Measurements from ENCODE around the gene C17orf75. TPM values are rescaled to one million over a fixed set of nuclear protein-coding genes. Genes with fewer than 3 reads are reported as not detected.
"Not testable (repeated sequence)": the region's sequence is repeated elsewhere in the genome, so short reads cannot be mapped to it uniquely, and the experiment has no call there.

Gene C17orf75, protein sequence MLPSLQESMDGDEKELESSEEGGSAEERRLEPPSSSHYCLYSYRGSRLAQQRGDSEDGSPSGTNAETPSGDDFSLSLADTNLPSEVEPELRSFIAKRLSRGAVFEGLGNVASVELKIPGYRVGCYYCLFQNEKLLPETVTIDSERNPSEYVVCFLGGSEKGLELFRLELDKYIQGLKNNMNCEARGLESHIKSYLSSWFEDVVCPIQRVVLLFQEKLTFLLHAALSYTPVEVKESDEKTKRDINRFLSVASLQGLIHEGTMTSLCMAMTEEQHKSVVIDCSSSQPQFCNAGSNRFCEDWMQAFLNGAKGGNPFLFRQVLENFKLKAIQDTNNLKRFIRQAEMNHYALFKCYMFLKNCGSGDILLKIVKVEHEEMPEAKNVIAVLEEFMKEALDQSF
- total RNA-seq = 32.2 and 33.5 TPM in 2 replicates

DNA sequence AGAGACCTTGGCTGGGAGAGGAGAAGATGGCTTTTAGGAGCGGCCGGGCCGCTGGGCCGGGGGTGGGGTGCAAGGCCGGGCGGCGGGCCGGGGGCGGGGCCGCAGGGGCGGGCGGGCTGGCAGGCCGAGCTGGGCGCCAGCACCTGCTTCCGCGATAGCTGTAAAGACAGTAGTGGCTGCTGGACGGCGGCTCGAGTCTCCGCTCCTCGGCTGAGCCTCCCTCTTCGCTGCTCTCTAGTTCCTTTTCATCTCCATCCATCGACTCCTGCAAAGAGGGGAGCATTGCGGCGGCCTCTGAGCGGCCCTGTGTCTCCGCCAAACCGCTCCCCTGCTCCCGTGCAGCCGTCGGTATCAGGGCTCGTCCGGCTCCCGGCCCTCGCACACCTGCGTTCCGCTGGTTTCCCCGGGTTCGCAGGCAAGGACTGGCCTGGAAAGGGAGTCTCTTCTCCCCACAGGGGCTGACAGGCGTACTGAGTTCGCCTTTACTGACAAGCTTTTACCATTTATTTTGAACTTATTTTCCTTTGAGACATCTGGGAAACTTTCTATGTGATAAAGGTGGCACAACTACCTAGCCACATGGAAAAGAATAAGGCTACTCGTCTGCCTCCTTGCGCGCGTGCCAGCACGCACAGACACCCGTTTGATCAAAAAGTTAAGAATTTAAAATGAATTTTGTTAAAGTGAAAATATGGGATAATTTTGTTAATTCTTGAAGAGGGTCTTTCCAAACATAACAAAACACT, at the start of gene C17orf75:
C17orf75 (minus strand) TSS at position 317 of the 746 bp plus-strand sequence; CDS start at position 283, 34 bp downstream.
- Mint-ChIP-seq H3K4me3 (peak within 1 kb of the TSS; percentile 93), H3K27me3 (no peaks in the 10 kb centered on the region), H3K9me3 (no peaks in the 10 kb centered on the region), H3K36me3 (ENCODE audit: low read depth) (peaks cover 21% of the 10 kb centered on the region), H3K27ac (peak within 1 kb of the TSS; percentile 97), H3K4me1 (peaks cover 21% of the 10 kb centered on the region)
- intact Hi-C loops (cut with micrococcal nuclease) = loop anchor here (1.0 kb wide), 1 partner anchor 8 kb away; the partner anchor contains the start of gene ZNF207
- DNase-seq = peak; percentile 94

DNA sequence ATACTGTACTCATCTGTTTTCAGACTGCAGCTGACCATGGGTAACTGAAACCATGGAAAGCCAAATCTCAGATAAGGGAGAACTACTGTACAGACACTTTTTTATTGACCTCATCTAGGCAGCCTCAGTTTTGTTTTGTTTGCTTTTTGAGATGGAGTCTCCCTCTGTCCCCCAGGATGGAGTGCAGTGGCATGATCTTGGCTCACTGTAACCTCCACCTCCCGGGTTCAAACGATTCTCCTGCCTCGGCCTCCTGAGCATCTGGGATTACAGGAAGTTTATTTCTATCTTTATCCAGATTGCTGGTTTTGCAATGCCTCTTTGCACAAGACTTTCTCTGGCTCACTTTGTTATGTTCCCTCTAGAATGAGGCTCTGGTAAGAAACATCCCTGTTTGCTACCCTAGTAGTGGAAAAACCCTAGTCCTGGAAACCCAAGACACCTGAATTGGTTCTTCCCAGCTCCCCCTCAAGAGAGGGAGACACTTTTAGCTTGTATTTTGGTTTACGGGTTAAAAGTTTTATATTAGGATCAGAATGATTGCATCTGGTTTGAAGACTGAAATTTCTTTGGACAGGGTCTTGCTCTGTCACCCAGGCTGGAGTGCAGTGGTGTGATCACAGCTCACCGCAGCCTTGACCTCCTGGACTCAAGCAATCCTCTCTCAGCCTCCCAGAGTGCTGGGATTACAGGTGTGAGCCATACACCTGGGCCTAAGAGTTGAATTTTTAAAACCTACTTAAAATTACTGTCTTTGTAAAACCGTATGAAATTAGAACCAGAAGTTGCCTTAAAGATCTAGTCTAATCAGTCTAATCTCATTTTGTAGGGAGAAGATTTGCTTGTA, 46.9 kb upstream of the C17orf75 start:
- Mint-ChIP-seq H3K27me3 (no peaks in the 10 kb centered on the region), H3K36me3 (ENCODE audit: low read depth) (peaks cover 21% of the 10 kb centered on the region), H3K9me3 (no peaks in the 10 kb centered on the region), H3K4me1 (no peaks in the 10 kb centered on the region), H3K4me3 (no peak overlapping the region), H3K27ac (no peak overlapping the region)
- intact Hi-C loops (cut with micrococcal nuclease) = no loop called here
- DNase-seq = no peak

DNA sequence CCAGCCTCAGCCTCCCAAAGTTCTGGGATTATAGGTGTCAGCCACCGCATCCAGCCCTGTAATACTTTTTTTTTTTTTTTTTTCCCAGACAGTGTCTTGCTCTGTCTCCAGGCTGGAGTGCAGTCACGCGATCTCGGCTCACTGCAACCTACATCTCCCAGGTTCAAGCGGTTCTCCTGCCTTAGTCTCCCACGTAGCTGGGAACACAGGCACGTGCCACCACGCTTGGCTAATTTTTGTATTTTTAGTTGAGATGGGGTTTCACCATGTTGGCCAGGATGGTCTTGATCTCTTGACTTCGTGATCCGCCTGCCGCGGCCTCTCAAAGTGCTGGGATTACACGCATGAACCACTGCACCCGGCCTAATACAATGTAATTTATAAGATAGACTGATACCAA, 46.2 kb upstream of the C17orf75 start:
- H3K36me3 Mint-ChIP-seq (ENCODE audit: low read depth) = peaks cover 21% of the 10 kb centered on the region
- intact Hi-C loops (cut with micrococcal nuclease); H3K4me1 Mint-ChIP-seq; H3K27ac Mint-ChIP-seq; DNase-seq; H3K9me3 Mint-ChIP-seq; H3K4me3 Mint-ChIP-seq; H3K27me3 Mint-ChIP-seq: not testable (repeated sequence)

DNA sequence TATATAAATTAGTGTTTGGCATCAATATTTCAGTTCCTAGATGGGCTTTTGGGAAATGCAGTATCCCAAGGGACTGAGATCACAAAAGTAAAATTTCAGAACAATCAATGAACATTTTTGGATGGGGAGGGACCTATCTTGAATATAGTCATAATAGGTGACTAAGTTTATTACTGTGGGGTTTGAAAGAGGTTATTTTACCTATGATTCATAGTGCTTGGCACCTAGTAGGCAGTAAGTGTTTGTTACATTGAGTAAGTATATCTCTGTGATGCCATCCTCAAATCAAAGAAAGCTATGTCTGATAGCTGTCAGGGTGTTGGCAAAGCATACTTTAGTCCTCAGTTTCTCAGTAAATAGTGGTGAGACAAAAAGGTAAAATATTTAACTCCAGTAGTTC, 44.9 kb upstream of the C17orf75 start:
- Mint-ChIP-seq H3K4me3 (no peak overlapping the region), H3K36me3 (ENCODE audit: low read depth) (peaks cover 32% of the 10 kb centered on the region), H3K9me3 (no peaks in the 10 kb centered on the region), H3K27ac (no peak overlapping the region), H3K4me1 (peaks cover 2% of the 10 kb centered on the region), H3K27me3 (no peaks in the 10 kb centered on the region)
- intact Hi-C loops (cut with micrococcal nuclease) = no loop called here
- DNase-seq = no peak

DNA sequence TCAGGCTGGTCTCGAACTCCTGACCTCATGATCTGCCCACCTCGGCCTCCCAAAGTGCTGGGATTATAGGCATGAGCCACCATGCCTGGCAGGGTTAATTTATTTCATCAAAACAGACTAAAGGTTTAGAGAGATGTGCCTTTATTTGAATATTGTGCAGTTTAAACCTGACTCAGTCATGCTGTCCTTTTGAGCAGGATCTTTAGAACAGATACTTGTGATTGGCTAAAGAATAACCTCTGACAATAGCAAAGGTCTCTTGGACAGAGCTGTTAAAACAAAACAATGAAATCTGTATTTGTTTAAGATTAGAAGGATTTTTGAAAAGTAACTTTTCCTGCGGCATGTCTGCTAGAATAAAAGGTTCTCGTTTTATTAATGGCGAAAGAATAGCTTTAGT, 44.0 kb upstream of the C17orf75 start:
- peaks cover 34% of the 10 kb centered on the region for H3K36me3 Mint-ChIP-seq (ENCODE audit: low read depth)
- H3K4me3 Mint-ChIP-seq = no peak overlapping the region
- peaks cover 2% of the 10 kb centered on the region for H3K4me1 Mint-ChIP-seq
- no peak for DNase-seq
- H3K9me3 Mint-ChIP-seq = no peaks in the 10 kb centered on the region
- H3K27me3 Mint-ChIP-seq = no peaks in the 10 kb centered on the region
- H3K27ac Mint-ChIP-seq = no peak overlapping the region
- intact Hi-C loops (cut with micrococcal nuclease) = no loop called here

DNA sequence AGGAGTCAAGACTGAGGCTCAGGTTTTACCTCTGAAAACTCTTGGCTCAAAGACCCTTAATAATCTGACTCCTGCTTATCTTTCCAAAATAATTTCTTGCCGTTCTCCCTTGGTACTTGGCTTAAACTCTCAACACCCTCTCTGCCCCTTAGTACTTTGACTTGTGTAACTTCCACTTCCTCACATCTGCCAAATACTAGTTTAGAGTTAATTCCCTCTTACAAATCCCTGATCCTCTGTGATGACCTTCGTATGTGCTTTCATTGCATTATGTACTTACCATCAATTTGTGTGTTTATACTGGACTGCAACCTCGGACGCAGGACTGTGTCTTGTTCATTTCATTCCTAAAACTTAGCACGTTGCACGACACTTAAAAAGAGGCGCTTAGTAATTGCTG, 43.1 kb upstream of the C17orf75 start:
- Mint-ChIP-seq H3K27me3 (no peaks in the 10 kb centered on the region), H3K9me3 (no peaks in the 10 kb centered on the region), H3K27ac (no peak overlapping the region), H3K4me3 (no peak overlapping the region), H3K36me3 (ENCODE audit: low read depth) (peaks cover 42% of the 10 kb centered on the region), H3K4me1 (peaks cover 2% of the 10 kb centered on the region)
- no peak for DNase-seq
- intact Hi-C loops (cut with micrococcal nuclease) = no loop called here

DNA sequence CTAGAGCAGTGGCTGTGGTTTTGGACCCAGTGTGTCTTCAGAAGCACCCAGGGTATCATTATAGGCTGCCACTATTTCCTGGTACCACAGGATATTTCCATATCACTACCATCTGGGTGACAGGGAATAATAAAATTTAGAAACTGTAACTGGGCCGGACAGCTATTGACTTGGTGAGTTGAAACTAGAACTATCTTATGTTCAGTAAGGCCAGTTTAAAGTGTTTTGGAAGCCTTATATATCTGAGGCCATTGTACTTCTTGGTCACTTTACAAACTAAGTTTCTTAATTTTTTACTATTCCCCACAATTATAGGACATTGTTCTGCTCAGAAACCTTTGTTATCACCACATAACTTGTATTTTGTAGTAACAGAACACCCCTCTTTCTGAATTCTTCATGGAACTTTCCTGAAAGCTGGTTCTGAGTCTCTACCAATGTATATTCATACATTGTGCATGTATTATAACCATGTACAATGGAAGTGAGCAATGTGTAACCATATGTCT, 42.0 kb upstream of the C17orf75 start:
- Mint-ChIP-seq H3K4me1 (peaks cover 2% of the 10 kb centered on the region), H3K27me3 (no peaks in the 10 kb centered on the region), H3K4me3 (no peak overlapping the region), H3K36me3 (ENCODE audit: low read depth) (peaks cover 44% of the 10 kb centered on the region), H3K27ac (no peak overlapping the region), H3K9me3 (no peaks in the 10 kb centered on the region)
- intact Hi-C loops (cut with micrococcal nuclease) = no loop called here
- DNase-seq = no peak

DNA sequence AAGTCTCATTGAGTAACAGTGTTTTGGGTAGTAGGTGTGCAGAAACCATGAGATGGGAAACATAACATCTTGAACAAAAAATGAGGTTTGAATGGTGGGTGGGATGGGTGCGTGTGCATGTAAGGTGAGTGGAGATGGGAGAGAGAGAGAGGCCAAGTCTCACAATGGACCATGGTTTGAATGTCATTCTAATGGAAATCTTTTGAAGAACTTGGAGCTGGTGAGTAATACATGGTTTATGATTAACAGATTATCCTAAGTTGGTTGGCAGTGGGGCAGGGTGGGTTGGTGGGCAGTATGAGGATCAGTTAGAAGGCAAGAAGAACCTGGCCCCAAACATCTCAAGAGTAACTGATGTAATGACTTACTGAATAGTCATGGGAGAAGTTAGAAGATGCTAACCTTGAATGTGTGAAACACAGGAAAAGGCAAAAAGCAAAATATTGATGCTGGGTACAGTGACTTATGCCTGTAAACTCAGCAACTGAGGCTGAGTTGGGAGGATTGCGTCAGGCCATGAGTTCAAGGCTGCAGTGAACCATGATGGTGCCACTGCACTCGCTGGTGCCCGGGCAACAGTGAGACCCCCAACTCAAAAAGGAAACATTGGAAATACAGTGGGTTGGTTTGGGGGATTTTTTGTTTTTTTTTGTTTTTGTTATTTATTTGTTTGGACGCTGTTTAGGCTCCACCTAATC, 40.7 kb upstream of the C17orf75 start:
- no peak for DNase-seq
- no peaks in the 10 kb centered on the region for H3K9me3 Mint-ChIP-seq
- H3K4me1 Mint-ChIP-seq = peaks cover 4% of the 10 kb centered on the region
- H3K4me3 Mint-ChIP-seq = no peak overlapping the region
- peak overlapping the region; percentile 22 for H3K27ac Mint-ChIP-seq
- intact Hi-C loops (cut with micrococcal nuclease) = no loop called here
- peaks cover 52% of the 10 kb centered on the region for H3K36me3 Mint-ChIP-seq (ENCODE audit: low read depth)
- H3K27me3 Mint-ChIP-seq = no peaks in the 10 kb centered on the region

DNA sequence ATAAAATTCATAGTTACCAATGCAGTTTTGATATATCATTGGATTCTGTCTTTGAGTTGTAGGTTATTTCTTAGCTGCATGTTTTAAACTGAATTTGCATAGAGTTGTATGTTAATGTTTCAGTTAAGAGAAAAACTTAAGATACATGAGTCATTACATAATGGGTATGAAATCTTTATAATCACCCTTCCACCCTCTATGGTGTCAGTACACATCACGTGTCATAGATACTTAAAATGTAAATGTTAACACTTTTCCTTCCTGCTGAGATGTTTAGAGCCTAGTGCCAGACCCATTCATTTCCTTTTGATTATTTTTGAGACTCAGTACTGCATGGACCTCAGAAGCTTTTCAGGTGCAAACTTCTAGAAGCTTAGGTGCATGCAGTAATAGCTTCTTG, 28.5 kb upstream of the C17orf75 start:
- peak overlapping the region; percentile 43 for H3K27ac Mint-ChIP-seq
- no peaks in the 10 kb centered on the region for H3K9me3 Mint-ChIP-seq
- H3K4me1 Mint-ChIP-seq = peaks cover 18% of the 10 kb centered on the region
- H3K4me3 Mint-ChIP-seq = no peak overlapping the region
- peak; percentile 22 for DNase-seq
- intact Hi-C loops (cut with micrococcal nuclease) = no loop called here
- H3K27me3 Mint-ChIP-seq = no peaks in the 10 kb centered on the region
- H3K36me3 Mint-ChIP-seq (ENCODE audit: low read depth) = peaks cover 65% of the 10 kb centered on the region

DNA sequence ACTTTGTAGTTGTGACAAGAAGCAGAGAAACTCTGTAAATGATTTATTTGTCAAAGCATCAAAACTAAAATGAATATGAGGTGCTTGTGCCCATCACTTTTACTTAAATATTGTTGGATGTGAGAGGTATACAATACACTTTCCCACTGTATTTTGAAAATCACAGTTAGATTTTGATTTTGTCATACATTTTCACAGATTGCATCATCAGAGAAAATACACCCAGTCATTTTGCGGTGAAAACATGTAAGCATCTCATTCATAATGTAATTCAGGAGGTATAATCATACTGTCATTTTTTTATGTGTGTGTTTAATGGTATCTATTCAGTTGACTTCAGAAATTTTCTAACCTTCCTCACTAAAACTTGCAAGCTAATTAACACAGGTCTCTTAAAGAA, 19.3 kb upstream of the C17orf75 start:
- H3K27ac Mint-ChIP-seq = no peak overlapping the region
- DNase-seq = no peak
- intact Hi-C loops (cut with micrococcal nuclease) = no loop called here
- H3K4me3 Mint-ChIP-seq = no peak overlapping the region
- H3K4me1 Mint-ChIP-seq = peaks cover 26% of the 10 kb centered on the region
- H3K27me3 Mint-ChIP-seq = no peaks in the 10 kb centered on the region
- H3K36me3 Mint-ChIP-seq (ENCODE audit: low read depth) = peaks cover 66% of the 10 kb centered on the region
- H3K9me3 Mint-ChIP-seq = no peaks in the 10 kb centered on the region

DNA sequence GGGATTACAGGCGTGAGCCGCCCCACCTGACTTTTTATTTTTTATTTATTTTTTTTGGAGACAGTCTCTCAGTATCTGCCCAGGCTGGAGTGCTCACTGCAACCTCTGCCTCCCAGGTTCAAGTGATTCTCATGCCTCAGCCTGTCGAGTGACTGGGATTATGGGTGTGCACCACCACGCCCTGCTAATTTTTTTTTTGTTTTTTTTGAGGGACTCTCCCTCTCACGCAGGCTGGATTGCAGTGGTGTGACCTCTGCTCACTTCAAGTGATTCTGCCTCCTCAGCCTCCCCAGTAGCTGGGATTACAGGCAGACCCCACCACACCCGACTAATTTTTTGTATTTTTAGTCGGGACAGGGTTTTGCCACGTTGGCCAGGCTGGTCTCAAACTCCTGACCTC, 15.6 kb upstream of the C17orf75 start:
- peaks cover 66% of the 10 kb centered on the region for H3K36me3 Mint-ChIP-seq (ENCODE audit: low read depth)
- no peak overlapping the region for H3K27ac Mint-ChIP-seq
- intact Hi-C loops (cut with micrococcal nuclease) = loop anchor here (10.0 kb wide), 1 partner anchor 353 kb away; the partner anchor contains the start of gene LRRC37B
- no peaks in the 10 kb centered on the region for H3K9me3 Mint-ChIP-seq
- H3K4me3 Mint-ChIP-seq = no peak overlapping the region
- peak; percentile 50 for DNase-seq
- no peaks in the 10 kb centered on the region for H3K27me3 Mint-ChIP-seq
- peaks cover 41% of the 10 kb centered on the region for H3K4me1 Mint-ChIP-seq

DNA sequence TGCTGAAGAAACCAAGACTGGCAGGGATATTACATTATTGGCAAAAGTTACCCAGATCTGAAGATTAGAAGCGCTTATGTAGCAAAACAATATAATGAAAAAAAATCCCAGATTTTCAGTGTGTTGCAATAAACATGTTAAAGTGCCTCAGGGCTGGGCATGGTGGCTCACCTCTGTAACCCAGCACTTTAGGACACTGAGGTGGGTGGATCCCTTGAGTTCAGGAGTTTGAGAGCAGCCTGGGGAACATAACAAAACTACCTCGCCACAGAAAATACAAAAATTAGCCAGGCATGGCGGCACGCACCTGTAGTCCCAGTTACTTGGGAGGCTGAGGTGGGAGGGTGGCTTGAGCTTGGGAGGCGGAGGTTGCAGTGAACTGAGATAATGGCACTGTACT, 14.8 kb upstream of the C17orf75 start:
- no peaks in the 10 kb centered on the region for H3K27me3 Mint-ChIP-seq
- no peak overlapping the region for H3K27ac Mint-ChIP-seq
- DNase-seq = peak; percentile 52
- intact Hi-C loops (cut with micrococcal nuclease) = loop anchor here (10.0 kb wide), 1 partner anchor 352 kb away; the partner anchor contains the start of gene LRRC37B
- peaks cover 37% of the 10 kb centered on the region for H3K4me1 Mint-ChIP-seq
- no peaks in the 10 kb centered on the region for H3K9me3 Mint-ChIP-seq
- peak overlapping the region; percentile 7 for H3K4me3 Mint-ChIP-seq
- peaks cover 67% of the 10 kb centered on the region for H3K36me3 Mint-ChIP-seq (ENCODE audit: low read depth)

DNA sequence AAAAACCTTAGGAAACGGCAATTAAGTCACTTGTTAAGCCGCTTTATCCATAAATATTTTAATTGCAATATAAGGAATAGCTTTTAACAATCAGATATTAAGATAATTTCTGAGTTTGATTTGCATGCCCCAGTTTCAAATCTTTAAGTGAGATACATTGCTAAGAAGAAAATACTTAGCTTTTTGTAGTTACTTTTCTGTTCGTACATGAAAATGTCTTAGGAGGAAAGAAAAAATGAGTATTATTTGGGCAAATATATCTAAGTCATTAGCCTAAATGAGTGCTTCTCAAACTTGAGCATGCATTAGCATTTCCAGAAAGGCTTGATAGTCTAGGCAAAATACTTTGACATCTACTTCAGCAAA, 14.4 kb upstream of the C17orf75 start:
- no peak overlapping the region for H3K4me3 Mint-ChIP-seq
- DNase-seq = no peak
- H3K36me3 Mint-ChIP-seq (ENCODE audit: low read depth) = peaks cover 68% of the 10 kb centered on the region
- H3K27me3 Mint-ChIP-seq = no peaks in the 10 kb centered on the region
- H3K9me3 Mint-ChIP-seq = no peaks in the 10 kb centered on the region
- intact Hi-C loops (cut with micrococcal nuclease) = loop anchor here (10.0 kb wide), 1 partner anchor 352 kb away; the partner anchor contains the start of gene LRRC37B
- no peak overlapping the region for H3K27ac Mint-ChIP-seq
- peaks cover 36% of the 10 kb centered on the region for H3K4me1 Mint-ChIP-seq

Data from activated CD4-positive, alpha-beta T cell treated with anti-CD3 and anti-CD28 coated beads, Interleukin-2, amount 10 ng/mL, durations not matched to agents 24 days and 14 days (primary cell).